COR-L47 (cell line): ENCODE results near the gene S100A5.
A peak's percentile ranks its signal among the peaks of the same experiment; 100 is the strongest.
"Not testable (repeated sequence)": the region's sequence is repeated elsewhere in the genome, so short reads cannot be mapped to it uniquely, and the experiment has no call there.

Experiments
- DNase-seq: peaks from one replicate; lab custom pipeline; 2025; lab: John Stamatoyannopoulos, UW

The S100A5 gene, protein sequence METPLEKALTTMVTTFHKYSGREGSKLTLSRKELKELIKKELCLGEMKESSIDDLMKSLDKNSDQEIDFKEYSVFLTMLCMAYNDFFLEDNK

GRCh38 chr1:153540394-153541361 lies at the start of gene S100A5:
Gene S100A5 (minus strand): TSS chr1:153540934. CDS start chr1:153540191, 743 bp downstream.
- DNase-seq, result no peak

GRCh38 chr1:153588482-153588881 lies 47.7 kb upstream of the S100A5 start:
- DNase-seq, result no peak

GRCh38 chr1:153588033-153588432 lies 47.3 kb upstream of the S100A5 start:
- not testable (repeated sequence) for DNase-seq

DNA sequence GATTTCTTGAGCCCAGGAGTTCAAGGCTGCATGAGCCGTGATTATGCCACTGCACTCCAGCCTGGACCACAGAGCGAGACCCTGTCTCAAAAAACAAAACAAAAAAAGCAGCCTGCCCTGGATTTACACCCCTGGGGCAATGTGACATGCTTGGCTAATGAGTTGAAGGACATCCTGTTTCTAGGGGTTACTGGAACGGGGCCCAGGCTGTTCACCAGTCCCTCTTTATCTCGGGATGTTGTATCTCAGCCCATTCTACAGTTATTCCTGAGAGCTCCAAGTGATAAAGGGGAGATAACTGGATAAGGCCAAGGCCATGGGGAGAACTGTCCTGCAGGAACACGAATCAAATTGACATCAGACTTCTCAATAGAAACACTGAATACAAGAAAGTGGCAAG lies 46.6 kb upstream of the S100A5 start:
- no peak for DNase-seq

- no peak for DNase-seq
Measured at GRCh38 chr1:153586347-153586746, 45.6 kb upstream of the S100A5 start.

- DNase-seq, result no peak
Measured at GRCh38 chr1:153585006-153585405, 44.3 kb upstream of the S100A5 start.

- DNase-seq, result no peak
Measured at GRCh38 chr1:153583976-153584375, 43.2 kb upstream of the S100A5 start.

- DNase-seq, result not testable (repeated sequence)
Measured at GRCh38 chr1:153583514-153583913, 42.8 kb upstream of the S100A5 start.

DNA sequence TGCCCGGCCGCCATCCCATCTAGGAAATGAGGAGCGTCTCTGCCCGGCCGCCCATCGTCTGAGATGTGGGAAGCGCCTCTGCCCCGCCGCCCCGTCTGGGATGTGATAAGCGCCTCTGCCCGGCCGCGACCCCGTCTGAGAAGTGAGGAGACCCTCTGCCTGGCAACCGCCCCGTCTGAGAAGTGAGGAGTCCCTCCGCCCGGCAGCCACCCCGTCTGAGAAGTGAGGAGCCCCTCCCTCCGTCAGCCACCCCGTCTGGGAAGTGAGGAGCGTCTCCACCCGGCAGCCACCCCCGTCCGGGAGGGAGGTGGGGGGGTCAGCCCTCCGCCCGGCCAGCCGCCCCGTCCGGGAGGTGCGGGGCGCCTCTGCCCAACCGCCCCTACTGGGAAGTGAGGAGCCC lies 42.1 kb upstream of the S100A5 start:
- DNase-seq, result not testable (repeated sequence)

- no peak for DNase-seq
Measured at GRCh38 chr1:153578936-153579335, 38.2 kb upstream of the S100A5 start.

- no peak for DNase-seq
Measured at GRCh38 chr1:153578490-153578889, 37.8 kb upstream of the S100A5 start.

DNA sequence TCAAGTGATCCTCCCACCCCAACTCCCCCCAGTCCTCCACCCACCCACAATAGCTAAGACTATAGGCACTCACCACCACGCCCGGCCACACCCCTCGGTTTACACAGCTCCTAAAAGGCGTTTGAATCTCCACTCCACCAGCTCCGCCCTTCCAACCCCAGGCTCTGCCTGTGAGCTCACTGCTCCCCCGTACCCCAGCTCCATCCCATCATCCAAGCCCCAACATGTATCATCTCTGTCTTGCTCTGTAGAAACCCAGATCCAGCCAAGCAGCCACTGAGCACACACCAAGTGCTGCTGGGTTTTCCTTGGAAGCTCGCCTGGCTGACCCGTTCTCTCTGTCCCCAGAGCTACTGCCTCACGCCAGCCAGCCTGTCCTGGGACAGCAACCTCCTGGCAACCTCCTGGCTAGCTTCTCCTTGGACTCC lies 36.9 kb upstream of the S100A5 start:
- no peak for DNase-seq

DNA sequence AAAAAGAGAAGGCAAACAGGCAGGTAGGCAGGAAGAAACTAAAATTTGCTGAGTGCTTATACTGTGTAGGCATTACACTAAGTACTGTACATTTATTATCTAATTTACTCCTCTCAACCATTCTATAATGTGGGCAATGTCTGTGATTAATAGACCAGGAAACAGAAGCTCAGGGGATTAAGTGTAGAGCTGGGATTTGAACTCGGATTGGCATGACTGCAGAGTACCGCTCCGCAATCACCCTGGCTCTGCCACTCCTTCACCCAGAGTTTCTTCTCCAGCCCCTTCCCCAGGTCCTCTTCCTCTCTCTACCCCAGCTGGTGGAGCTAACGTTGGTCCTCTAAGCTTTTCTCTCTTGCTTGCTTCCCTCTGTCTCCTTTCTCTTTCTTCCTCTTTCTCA lies 36.4 kb upstream of the S100A5 start:
- DNase-seq, result no peak

- DNase-seq, result not testable (repeated sequence)
Measured at GRCh38 chr1:153575497-153575896, 34.8 kb upstream of the S100A5 start.

DNA sequence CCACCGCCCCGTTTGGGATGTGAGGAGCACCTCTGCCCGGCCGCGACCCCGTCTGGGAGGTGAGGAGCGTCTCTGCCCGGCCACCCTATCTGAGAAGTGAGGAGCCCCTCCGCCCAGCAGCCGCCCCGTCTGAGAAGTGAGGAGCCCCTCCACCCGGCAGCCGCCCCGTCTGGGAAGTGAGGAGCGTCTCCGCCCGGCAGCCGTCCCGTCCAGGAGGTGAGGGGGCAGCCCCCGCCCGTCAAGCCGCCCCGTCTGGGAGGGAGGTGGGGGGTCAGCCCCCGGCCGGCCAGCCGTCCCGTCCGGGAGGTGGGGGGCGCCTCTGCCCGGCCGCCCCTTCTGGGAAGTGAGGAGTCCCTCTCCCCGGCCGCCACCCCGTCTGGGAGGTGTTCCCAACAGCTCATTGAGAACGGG lies 34.4 kb upstream of the S100A5 start:
- not testable (repeated sequence) for DNase-seq

GRCh38 chr1:153573351-153573750 lies 32.6 kb upstream of the S100A5 start:
- DNase-seq, result no peak

DNA sequence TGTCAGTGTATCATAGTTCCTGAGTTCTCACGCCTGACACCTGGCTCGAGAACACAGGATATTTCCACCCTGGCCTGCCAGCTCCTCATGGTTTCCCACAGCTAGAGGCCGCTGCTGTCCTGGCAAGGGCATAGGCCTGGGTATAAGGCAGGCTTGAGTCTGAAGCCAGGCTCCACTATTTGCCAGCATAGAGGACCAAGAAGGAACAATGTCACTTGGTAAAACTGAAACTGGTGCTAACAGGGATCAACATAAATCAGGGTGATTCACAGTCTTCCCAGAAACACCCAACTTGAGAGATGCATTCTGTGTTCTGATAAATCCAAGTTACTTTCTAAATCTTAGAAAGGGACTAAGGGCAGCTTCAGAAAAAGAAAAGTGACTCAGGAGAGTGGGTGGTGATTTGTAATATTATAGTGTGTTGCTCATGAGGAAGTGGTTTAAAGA lies 31.9 kb upstream of the S100A5 start:
- peak; percentile 77 for DNase-seq

DNA sequence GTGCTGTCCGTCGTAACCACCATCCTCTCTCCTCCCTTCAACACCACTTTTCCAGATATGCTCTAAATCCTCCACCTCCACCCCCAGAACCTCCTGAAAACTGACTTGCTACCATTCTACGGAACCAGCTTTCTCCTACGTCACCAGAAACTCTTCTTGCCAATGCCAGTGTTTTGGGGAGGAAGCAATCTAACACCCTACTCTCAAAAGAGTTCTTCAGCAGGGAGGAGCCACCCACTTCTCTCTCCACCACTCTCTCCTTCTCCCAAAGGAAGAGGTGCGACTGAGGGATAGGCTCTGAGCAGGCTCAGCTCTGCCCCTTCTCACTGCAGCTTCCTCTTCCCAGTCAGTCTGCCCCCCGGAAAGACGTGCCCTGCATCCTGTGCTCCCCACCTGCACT lies 31.0 kb upstream of the S100A5 start:
- DNase-seq, result no peak

DNA sequence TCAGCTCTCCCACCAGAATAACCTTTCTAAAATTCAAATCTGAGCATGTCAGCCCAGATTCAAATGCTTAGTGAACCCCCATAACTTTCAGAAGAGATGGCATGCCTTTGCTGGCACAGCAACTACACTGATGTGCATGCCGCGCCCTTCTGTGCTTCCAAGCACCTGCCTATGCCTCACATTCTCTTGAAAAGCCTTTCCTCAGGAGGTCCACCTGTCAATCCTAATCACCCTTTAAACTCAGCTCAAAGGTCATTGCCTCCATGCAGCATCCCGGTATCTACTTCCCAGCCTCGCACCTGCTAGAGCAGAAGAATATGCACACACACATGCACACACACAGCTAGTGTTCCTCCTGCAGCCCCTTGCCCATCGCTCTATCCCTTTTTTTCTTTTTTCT lies 30.1 kb upstream of the S100A5 start:
- no peak for DNase-seq

DNA sequence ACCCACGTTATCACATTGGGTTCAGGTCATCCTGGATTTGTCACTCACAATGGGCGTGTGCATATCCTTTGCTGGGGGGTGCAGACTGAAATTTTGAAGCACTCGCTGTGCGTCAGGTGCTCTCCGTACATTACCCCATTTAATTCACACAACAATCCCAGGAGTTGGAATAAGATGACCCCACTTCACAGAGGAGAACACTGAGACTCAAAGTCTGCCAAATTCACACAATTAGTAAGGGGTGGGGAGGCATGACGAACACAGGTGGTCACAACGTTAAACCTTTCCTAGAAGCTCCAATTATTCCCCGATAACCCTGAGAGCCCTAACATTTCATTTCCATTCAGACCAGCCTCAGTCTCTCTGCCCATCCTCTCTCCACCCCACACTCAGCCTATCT lies 28.7 kb upstream of the S100A5 start:
- DNase-seq, result no peak

GRCh38 chr1:153568367-153569099 lies 27.8 kb upstream of the S100A5 start:
- peak; percentile 91 for DNase-seq

GRCh38 chr1:153567621-153568366 lies 27.1 kb upstream of the S100A5 start:
- DNase-seq, result no peak
